Measurements from ENCODE around the gene JAK1.

- no peak for TF ChIP-seq CTCF (IDR thresholded peaks at IDR 0.05)
- TF ChIP-seq ZFX (IDR thresholded peaks at IDR 0.05; ENCODE audit: borderline replicate concordance), result no peak
Observed at GRCh38 chr1:64979358-64979757, 13.0 kb upstream of the JAK1 start.

Data from 22Rv1 (cell line).